Spleen (tissue), 11 donors: ENCODE results near the gene STARD13. TPM values are rescaled to one million over a fixed set of nuclear protein-coding genes. Genes with fewer than 3 reads are reported as not detected.

Experiments
- DNase-seq: peaks from one replicate; pipeline ENCODE4 v3.0.0-alpha.2; 2020
- H3K27ac ChIP-seq, 8 donors: fragments of 200-600 bp; sonication (generic) in 7 of 8; 1 replicate in 4 of 8; 2 replicates in 4 of 8; pipeline versions ENCODE4 v1.5.0 to v1.8.0; 2016 to 2021; ENCODE audit warnings: inconsistent platforms in 4 of 8, mild to moderate bottlenecking in 4 of 8, moderate library complexity in 1 of 8
- H3K27me3 ChIP-seq, 7 donors: fragments of 200-600 bp; sonication (generic) in 6 of 7; replicated peaks in 1 of 7; 1 replicate in 4 of 7; 2 replicates in 3 of 7; pipeline versions ENCODE4 v1.5.0 to v1.8.0; 2016 to 2021; ENCODE audit warnings: inconsistent platforms in 3 of 7, mild to moderate bottlenecking in 1 of 7
- H3K36me3 ChIP-seq, 6 donors: fragments of 200-600 bp; sonication (generic) in 5 of 6; 1 replicate in 4 of 6; 2 replicates in 2 of 6; pipeline versions ENCODE4 v1.5.0 to v1.8.0; 2016 to 2021; ENCODE audit warnings: inconsistent platforms in 2 of 6
- H3K4me1 ChIP-seq, 6 donors: fragments of 200-600 bp; sonication (generic) in 5 of 6; 1 replicate in 3 of 6; 2 replicates in 3 of 6; pipeline versions ENCODE4 v1.5.0 to v1.8.0; 2016 to 2021; ENCODE audit warnings: inconsistent platforms in 3 of 6
- H3K4me3 ChIP-seq, 8 donors: fragments of 200-600 bp; sonication (generic) in 7 of 8; 1 replicate in 4 of 8; 2 replicates in 4 of 8; pipeline versions ENCODE4 v1.5.0 to v1.8.0; 2016 to 2021; ENCODE audit warnings: inconsistent platforms in 4 of 8, mild to moderate bottlenecking in 4 of 8, moderate library complexity in 2 of 8
- H3K9me3 ChIP-seq, 8 donors: fragments of 200-600 bp; sonication (generic) in 7 of 8; 1 replicate in 4 of 8; 2 replicates in 4 of 8; pipeline versions ENCODE4 v1.5.0 to v1.8.0; 2016 to 2021; ENCODE audit warnings: inconsistent platforms in 4 of 8
- POLR2A ChIP-seq, 3 donors: fragments of 450-650 bp; IDR thresholded peaks; one replicate each; pipeline ENCODE4 v1.5.1; 2017; ENCODE audit warnings: antibody characterized with exemption in 3 of 3, mild to moderate bottlenecking in 1 of 3
- POLR2AphosphoS5 ChIP-seq, 3 donors: sonication (generic); formaldehyde crosslinking; IDR thresholded peaks; one replicate each; pipeline ENCODE4 v1.5.1; 2017; ENCODE audit warnings: antibody characterized with exemption in 3 of 3
- WGBS, 5 donors: extraction: QIAGEN DNeasy Blood & Tissue Kit in 3 of 5; methylation state at CpG; one replicate each; pipeline versions ENCODE4 v1.1.5 to v1.1.7; 2013 to 2018; 5-methylcytosine and 5-hydroxymethylcytosine counted together
- intact Hi-C: fragments of 100-400 bp; cut with DNase I; formaldehyde crosslinking; loops from one replicate; pipeline ENCODE4 v1.15.0; 2023; ENCODE audit warnings: low total_unique reads
- polyA plus RNA-seq, 3 donors: library from polyadenylated mRNA; stranded (reverse); fragments of 200-250 nt; gene quantifications; one replicate each; pipeline ENCODE4 v1.2.1, GENCODE V29; 2013
- total RNA-seq, 7 donors: library from RNA; depleted of rRNA in 3 of 7; stranded (reverse); fragments of >200 nt in 3 of 7; fragmentation: NEBNext Ultra II Directional in 4 of 7; extraction: Animal tissue kit (Norgen Biotek cat#: 25700) in 4 of 7; gene quantifications; one replicate each; pipeline versions ENCODE4 v1.1.0 to v1.2.1, GENCODE V29; 2016 to 2021
- TF ChIP-seq, protein P1 (sequence below), 11 experiments: fragments of 200-600 bp in 7 of 11; fragments of 450-650 bp in 4 of 11; sonication (generic) in 4 of 11; IDR thresholded peaks in 8 of 11; conservative IDR thresholded peaks in 3 of 11; 1 replicate in 7 of 11; 2 replicates in 4 of 11; pipeline versions ENCODE4 v1.4.0 to v1.8.0; 2016 to 2021; ENCODE audit warnings: antibody characterized with exemption in 11 of 11, inconsistent platforms in 4 of 11, mild to moderate bottlenecking in 1 of 11
- donor health status: healthy with polysubstance abuse.
- donor health status: DM: no; HTN: no; CAD: no; lungs with moderate emphysema.
- donor health status: DM: no; HTN: no; CAD: no.
- donor health status: Bipolar disorder and iron deficiency.
- donor health status: healthy.
- donor health status: DM: no; HTN: no; CAD: no.
- donor health status: DM: yes; HTN: yes; CAD: no.

STARD13 gene
- total and polyA plus RNA-seq, 10 donors: 1.4 to 58.1 (median 26.7) TPM

DNA sequence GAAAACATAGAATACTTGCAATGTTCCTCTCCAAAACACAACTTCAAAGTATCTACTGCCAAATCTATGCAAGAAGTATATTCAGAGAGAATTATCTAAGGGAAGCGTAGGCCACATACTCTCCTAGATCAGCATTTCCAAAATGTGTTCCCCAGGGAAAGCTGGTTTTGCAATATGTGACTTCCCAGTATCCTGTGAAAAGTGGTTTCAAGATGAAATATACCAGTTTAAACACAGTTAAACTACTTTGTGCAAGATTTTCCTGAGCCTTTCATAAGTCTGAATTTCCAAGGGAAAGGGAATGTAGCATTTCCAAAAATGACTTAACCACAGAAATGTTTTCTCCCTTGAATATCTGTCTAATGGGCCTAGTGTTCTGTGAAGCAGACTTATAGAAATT, 7.6 kb downstream of the STARD13 start:
- Histone ChIP-seq H3K27ac (no peak overlapping the region), H3K36me3 (no peaks in the 10 kb centered on the region), H3K4me1 (peaks cover 0 to 35% (median 4%) of the 10 kb centered on the region in 6 donors), H3K27me3 (no peaks in the 10 kb centered on the region), H3K4me3 (no peak overlapping the region), H3K9me3 (no peaks in the 10 kb centered on the region)
- 91 to 97% (median 94%) methylated on average over 1 of the region's 1 CpG for WGBS, 5 donors
- no peak for DNase-seq
- intact Hi-C loops: no loop called here
- TF ChIP-seq POLR2A (IDR thresholded peaks at IDR 0.05): no peak
- TF ChIP-seq, protein P1, sequence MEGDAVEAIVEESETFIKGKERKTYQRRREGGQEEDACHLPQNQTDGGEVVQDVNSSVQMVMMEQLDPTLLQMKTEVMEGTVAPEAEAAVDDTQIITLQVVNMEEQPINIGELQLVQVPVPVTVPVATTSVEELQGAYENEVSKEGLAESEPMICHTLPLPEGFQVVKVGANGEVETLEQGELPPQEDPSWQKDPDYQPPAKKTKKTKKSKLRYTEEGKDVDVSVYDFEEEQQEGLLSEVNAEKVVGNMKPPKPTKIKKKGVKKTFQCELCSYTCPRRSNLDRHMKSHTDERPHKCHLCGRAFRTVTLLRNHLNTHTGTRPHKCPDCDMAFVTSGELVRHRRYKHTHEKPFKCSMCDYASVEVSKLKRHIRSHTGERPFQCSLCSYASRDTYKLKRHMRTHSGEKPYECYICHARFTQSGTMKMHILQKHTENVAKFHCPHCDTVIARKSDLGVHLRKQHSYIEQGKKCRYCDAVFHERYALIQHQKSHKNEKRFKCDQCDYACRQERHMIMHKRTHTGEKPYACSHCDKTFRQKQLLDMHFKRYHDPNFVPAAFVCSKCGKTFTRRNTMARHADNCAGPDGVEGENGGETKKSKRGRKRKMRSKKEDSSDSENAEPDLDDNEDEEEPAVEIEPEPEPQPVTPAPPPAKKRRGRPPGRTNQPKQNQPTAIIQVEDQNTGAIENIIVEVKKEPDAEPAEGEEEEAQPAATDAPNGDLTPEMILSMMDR (IDR thresholded peaks at IDR 0.05 in 8 of 11, conservative IDR thresholded peaks at IDR 0.05 in 3 of 11): no peak
- TF ChIP-seq POLR2AphosphoS5 (IDR thresholded peaks at IDR 0.05): no peak

DNA sequence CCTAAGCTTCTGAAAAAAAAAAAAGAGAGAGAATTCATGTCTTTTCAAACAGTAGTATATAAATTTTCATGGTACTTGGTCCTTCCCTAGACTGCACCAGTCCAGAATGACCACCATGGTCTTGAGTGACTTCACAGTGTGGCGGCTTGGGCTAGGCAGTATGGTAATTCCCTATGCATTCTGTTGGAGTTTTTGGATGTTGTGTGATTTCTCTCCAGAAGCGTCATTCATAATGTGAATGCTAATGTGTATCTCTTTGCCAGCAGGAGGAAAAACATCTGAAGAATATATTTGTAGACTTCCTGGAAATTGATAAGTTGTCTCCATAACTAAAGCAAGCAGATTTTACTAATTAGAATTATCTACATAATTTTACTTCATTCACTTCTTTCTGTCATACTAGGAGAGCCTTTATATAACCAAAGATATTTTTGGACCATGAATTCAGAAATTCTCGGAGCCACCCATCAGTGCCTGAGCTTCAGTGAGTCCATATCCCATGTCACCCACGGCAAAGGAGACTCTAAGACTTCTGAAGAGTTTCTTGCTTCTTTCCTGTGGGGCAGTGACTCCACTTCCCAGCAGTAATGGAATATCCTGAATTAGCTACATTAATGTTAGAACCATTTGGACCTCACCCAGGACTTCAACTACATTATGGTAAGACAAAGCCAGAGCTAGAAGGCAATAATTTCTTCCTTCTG, 8.4 kb downstream of the STARD13 start:
- no peaks in the 10 kb centered on the region for H3K27me3 ChIP-seq
- H3K4me3 ChIP-seq: no peak overlapping the region
- TF ChIP-seq POLR2A (IDR thresholded peaks at IDR 0.05) (no peak), POLR2AphosphoS5 (IDR thresholded peaks at IDR 0.05) (no peak)
- TF ChIP-seq, protein P1 (IDR thresholded peaks at IDR 0.05 in 8 of 11, conservative IDR thresholded peaks at IDR 0.05 in 3 of 11): no peak
- DNase-seq: no peak
- no peaks in the 10 kb centered on the region for H3K9me3 ChIP-seq
- no peaks in the 10 kb centered on the region for H3K36me3 ChIP-seq
- intact Hi-C loops: no loop called here
- H3K27ac ChIP-seq: peak overlapping the region in 1 of 8 donors; percentile 8
- WGBS, 5 donors: 79 to 98% (median 91%) methylated on average over 4 of the region's 4 CpGs
- peaks cover 0 to 28% (median 4%) of the 10 kb centered on the region in 6 donors for H3K4me1 ChIP-seq

- Histone ChIP-seq H3K36me3 (no peaks in the 10 kb centered on the region), H3K4me1 (peaks cover 0 to 24% (median 4%) of the 10 kb centered on the region in 6 donors), H3K27me3 (no peaks in the 10 kb centered on the region), H3K9me3 (no peaks in the 10 kb centered on the region), H3K27ac (no peak overlapping the region), H3K4me3 (no peak overlapping the region)
- TF ChIP-seq, protein P1 (IDR thresholded peaks at IDR 0.05 in 8 of 11, conservative IDR thresholded peaks at IDR 0.05 in 3 of 11): no peak
- no peak for TF ChIP-seq POLR2AphosphoS5 (IDR thresholded peaks at IDR 0.05)
- TF ChIP-seq POLR2A (IDR thresholded peaks at IDR 0.05): no peak
- no peak for DNase-seq
- intact Hi-C loops: no loop called here
- WGBS, 5 donors: 40 to 69% (median 60%) methylated on average over 3 of the region's 3 CpGs
Observed at GRCh38 chr13:33276570-33276969, 9.0 kb downstream of the STARD13 start.

GRCh38 chr13:33275916-33276315, 9.6 kb downstream of the STARD13 start:
- intact Hi-C loops: no loop called here
- peaks cover 0 to 31% (median 4%) of the 10 kb centered on the region in 6 donors for H3K4me1 ChIP-seq
- H3K27me3 ChIP-seq: no peaks in the 10 kb centered on the region
- TF ChIP-seq POLR2A (IDR thresholded peaks at IDR 0.05) (no peak), POLR2AphosphoS5 (IDR thresholded peaks at IDR 0.05) (no peak)
- TF ChIP-seq, protein P1 (IDR thresholded peaks at IDR 0.05 in 8 of 11, conservative IDR thresholded peaks at IDR 0.05 in 3 of 11): no peak
- no peak overlapping the region for H3K27ac ChIP-seq
- no peak for DNase-seq
- H3K9me3 ChIP-seq: no peaks in the 10 kb centered on the region
- H3K4me3 ChIP-seq: no peak overlapping the region
- WGBS, 5 donors: 84 to 93% (median 90%) methylated on average over 3 of the region's 3 CpGs
- H3K36me3 ChIP-seq: no peaks in the 10 kb centered on the region
